ENCODE measurements around the gene TMEM208.
A peak's percentile ranks its signal among the peaks of the same experiment; 100 is the strongest.

Gene TMEM208

DNA sequence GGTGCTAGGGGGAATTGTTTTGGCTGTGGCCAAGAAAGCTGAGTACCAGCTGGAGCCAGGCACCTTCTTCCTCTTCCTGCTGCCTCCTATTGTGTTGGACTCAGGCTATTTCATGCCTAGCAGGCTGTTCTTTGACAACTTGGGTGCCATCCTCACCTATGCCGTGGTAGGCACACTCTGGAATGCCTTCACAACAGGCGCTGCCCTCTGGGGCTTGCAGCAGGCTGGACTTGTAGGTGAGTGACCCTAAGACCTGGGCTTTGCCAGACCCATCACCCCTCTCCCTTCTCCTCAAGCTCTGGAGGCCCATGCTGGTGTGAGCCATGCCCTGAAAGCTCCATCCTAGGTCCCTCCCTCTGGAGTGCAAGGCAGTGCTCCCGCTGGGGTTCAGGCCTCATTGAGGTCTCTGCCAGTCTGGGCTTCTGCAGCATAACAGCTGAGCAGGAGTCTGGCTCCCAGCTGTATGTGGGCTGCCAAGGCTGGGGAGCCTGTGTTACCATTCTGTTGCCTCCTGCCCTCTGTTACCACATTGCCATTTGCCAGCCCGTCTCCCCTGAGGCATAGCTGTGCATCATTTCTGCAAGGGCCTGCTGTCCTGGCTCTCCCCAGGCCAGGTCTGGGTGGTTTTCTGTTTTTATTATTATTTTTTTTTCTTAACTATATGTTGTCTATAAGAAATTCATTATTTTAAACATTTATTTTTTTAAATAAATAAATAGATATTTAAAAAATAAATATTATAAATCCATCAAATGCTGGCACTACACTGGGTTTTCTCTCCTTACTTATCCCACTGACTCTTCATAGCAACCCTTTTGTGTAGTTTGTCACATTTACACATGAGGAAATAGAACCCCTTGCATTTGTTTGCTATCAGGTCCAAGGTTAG is 25.9 kb downstream of the TMEM208 start:
- DNase-seq (ENCODE audit: low spot score) = no peak

DNA sequence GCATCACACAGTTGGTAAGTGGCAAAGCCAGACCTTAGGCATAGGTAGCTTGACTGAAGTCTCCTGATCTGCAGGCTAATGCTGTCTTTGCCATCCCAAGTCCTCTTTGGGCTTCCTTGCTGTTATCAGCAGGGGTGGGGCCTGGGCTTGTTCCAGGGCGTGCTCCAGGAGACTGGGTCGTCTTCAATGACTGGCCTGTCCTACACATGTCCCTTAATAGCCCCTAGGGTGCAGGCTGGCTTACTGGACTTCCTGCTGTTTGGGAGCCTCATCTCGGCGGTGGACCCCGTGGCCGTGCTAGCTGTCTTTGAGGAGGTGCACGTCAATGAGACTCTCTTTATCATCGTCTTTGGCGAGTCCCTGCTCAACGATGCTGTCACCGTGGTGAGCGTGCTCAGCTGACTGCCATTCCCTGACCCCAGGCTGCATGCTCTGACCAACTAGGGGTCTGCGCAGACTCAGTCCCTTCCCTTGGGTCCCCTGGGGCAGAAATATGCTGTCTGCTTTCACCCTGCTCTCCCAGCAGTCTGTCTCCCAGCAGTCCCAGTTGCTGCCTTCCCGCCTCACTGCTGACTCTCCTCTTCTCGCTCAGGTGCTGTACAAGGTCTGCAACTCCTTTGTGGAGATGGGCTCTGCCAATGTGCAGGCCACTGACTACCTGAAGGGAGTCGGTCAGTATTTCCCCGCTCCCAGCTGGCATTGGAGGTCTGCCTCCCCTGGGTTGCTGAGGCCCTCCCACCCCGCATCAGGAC is 28.0 kb downstream of the TMEM208 start:
- no peak for DNase-seq (ENCODE audit: low spot score)

DNA sequence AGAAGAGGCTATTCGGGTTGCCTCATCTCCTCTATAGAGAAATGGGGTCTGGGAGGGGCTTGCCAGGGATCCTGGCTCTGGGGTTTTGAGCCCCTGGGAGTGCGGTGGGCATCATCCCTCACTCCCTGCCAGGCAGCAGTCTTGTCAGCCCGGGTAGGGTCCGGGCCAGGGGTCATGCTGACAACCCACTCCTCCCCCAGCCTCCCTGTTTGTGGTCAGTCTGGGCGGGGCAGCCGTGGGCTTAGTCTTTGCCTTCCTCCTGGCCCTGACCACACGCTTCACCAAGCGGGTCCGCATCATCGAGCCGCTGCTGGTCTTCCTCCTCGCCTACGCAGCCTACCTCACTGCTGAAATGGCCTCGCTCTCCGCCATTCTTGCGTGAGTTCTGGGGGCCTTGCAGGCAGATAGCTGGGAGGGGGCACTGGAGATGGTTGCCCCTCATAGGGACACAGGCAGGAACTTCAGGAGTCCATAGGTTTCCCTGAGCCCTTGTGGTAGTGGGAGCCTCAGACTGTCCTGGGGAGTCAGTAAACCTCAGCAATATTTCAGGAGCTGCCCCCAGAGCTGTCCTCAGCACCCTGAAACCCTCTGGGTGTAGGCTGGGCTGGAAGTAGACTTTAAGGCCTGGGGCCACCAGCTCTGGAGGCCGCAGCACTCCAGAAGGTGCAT is 28.8 kb downstream of the TMEM208 start:
- no peak for DNase-seq (ENCODE audit: low spot score)

DNA sequence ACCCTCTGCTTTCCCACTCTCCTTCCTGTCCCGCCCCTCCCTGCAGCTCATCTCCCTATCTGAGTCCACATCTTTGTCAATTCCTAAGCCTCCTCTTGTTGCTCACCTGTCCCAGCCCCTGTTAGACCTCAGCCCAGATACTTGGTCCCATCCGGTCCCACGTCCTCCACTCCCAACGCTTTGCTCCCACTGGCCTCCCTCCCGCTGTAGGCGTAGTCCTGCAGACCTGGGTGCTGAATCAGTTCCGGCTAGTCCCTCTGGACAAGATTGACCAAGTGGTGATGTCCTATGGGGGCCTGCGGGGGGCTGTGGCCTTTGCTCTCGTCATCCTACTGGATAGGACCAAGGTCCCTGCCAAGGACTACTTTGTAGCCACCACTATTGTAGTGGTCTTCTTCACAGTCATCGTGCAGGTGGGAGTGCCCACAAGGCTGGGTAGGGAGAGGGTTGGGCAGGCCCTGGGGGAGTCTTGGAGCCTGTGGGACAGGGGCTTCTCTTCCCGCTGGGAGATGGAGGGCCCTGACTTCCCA is 29.8 kb downstream of the TMEM208 start:
- DNase-seq (ENCODE audit: low spot score) = no peak

DNA sequence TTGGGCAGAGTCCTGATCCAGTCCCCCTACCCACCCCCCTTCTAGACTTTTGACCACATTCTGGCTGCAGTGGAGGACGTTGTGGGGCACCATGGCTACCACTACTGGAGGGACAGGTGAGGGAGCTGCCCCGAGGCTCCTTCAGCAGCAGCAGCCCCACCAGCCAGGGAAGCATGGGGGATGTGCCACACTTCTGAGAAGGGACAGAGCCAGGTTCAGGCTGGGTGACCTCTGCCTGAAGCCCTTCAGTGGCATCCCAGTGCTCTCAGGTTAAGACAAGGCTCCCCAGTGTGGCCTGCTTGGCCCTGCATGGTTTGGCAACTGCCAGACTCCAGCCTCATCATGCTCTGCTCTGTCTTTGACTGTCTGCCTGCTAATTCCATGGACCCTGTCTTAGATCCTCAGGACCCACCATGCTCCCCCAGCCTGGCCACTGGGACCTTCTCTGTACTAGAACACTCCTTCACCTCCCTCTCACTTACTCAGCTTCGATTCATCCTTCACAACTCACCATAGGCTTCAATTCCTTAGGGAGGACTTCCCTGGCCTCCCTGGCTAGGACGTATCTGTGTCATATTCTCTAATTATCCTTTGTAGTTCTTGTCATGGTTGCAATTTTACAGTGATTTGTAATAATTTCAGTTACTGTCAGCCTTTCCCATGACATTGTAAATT is 30.7 kb downstream of the TMEM208 start:
- no peak for DNase-seq (ENCODE audit: low spot score)

DNA sequence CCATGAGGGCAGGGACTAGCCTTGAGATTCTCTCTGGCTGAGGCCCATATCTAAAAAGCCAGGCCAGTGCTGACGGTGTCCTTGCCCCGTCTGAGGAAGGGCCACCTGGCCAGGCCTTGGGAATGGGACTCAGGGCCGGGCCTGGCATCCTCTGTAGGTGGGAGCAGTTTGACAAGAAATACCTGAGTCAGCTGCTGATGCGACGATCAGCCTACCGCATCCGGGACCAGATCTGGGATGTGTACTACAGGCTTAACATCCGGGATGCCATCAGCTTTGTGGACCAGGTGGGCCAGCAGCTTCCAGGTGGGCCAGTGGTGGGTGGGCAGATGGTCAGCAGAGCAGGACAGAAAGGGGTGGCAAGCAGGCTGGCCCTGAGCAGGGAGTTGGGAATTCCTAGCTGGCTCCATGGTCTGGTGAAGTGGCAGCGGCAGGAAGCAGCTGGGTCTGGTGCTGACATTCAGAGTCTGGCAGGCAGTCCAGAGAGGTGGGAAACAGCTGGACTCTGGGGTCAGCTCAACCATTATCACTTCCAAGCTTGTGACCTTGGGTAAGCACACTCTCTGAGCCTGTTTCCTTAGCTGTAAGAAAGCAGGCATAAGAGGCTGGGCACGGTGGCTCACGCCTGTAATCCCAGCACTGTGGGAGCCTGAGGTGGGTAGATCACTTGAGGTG is 31.4 kb downstream of the TMEM208 start:
- DNase-seq (ENCODE audit: low spot score) = no peak

DNA sequence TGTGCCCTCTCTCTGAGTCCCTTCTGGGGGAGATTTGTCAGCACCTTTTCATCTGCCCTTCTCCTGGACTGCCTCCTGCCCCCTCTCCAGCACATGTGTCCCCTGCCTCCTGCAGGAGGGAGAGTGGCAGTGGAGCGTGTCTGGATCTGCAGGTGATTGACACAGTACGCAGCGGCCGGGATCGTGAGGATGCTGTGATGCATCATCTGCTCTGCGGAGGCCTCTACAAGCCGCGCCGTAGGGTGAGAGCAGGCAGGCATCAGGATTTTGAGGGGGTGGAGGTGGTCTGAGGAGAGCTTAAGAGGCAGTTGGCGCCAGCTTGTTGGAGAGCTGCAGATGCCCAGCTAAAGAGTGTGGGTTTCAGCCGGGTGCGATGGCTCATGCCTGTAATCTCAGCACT is 32.8 kb downstream of the TMEM208 start:
- no peak for DNase-seq (ENCODE audit: low spot score)

DNA sequence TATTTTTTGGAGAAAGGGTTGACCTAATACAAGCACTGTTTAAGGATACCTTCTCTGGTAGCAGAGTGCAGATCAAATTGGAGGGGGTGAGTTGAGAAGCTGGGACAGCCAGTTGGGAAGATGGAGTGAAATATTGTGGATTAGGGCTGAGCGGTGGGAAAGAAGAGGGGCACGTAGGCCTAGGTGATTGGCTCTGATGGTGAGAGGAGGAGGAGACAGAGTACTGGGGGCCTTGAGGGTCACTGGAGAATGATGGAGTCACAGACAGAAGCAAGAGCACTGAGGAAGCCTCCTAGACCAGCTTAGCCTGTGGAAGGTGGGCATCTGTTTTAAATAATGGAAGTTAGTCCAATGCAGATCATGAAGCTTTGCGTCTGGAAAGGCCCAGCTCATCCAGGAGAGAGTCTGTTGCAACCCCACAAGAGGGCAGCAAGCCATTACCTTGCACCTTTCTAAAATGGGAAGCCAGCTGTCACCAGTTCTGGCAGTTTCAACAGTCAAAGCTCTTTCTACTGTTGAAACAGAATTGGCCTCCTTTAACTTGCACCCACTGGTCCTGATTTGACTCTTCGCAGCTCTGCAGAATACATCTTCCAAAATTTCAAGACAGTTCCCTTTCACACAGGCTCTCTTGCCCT is 33.6 kb downstream of the TMEM208 start:
- no peak for DNase-seq (ENCODE audit: low spot score)

DNA sequence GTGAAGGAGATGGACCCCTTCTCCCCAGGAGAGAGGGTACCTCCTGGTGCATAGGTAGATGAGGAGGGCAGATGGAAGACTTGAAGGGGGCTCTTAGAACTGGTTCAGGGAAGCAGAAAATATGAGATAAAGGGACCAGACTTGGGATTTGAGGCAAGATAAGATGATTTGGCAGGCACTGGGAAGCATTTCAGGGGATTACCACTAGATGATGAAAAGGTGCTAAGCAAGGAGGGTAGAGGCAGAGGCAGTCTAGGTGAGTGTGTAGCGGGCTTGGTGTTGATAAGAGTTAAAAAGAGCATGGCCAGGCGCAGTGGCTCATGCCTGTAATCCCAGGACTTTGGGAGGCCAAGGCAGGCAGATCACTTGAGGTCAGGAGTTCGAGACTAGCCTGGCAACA is 36.3 kb downstream of the TMEM208 start:
- DNase-seq (ENCODE audit: low spot score) = no peak

DNA sequence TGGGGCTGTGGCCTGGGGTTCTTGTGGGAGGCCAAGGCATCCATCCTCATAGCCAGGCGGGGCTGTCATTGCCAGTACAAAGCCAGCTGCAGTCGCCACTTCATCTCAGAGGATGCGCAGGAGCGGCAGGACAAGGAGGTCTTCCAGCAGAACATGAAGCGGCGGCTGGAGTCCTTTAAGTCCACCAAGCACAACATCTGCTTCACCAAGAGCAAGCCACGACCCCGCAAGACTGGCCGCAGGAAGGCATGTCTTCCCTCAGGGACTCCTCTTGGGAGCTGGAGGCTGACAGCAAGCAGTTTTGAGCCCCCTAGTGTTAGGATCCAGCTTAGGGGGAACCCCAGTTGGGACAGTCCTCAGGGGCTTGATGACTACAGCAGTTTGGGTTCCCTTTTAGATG is 37.3 kb downstream of the TMEM208 start:
- no peak for DNase-seq (ENCODE audit: low spot score)

DNA sequence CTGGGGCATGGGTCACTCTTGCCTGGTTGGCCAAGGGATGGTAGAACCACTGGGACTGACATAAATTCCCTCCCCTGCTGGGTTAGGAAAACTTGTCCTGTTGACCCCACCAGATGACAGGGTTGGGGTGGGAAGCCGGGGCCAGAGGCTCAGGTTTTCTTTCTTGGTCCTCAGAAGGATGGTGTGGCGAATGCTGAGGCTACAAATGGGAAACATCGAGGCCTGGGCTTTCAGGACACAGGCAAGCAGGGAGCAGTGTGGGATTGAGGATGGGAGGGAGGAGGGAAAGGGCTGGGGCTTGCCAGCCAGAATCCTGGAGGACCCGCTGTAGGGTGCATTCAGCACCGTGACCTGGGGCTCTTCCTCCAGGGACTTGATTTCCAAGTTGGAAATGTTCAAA is 37.9 kb downstream of the TMEM208 start:
- DNase-seq (ENCODE audit: low spot score) = no peak

DNA sequence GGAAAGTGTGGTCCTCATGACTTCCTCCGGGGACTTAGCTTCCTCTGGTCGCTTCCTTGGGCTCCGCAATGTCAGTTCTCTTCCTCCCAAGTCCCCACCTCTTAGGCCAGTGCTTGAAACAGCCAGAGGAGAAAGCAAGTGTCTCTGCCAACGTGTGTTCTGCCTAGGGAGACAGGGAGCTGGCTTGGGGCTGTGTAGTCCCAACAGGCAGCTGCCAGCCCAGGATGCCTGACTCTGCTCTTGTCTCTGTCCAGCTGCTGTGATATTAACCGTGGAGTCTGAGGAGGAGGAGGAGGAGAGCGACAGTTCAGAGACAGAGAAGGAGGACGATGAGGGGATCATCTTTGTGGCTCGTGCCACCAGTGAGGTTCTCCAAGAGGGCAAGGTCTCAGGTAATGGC is 38.9 kb downstream of the TMEM208 start:
- DNase-seq (ENCODE audit: low spot score) = no peak

DNA sequence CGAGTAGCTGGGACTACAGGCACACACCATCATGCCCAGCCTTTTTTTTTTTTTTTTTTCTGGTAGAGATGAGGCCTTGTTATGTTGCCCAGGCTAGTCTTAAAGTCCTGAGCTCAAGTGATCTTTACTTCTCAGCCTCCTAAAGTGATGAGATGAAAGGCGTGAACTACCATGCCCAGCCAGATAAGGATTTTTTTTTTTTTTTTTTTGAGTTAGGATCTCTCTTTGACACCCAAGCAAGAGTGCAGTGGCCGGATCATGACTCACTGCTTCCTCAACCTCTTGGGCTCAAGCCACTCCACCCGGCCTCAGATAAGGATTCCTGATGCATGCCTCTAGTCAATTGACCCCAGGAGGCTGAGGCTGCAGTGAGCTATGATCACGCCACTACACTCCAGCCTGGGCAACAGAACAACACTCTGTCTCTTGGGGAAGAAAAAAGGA is 41.2 kb downstream of the TMEM208 start:
- peak; percentile 45 for DNase-seq (ENCODE audit: low spot score)

DNA sequence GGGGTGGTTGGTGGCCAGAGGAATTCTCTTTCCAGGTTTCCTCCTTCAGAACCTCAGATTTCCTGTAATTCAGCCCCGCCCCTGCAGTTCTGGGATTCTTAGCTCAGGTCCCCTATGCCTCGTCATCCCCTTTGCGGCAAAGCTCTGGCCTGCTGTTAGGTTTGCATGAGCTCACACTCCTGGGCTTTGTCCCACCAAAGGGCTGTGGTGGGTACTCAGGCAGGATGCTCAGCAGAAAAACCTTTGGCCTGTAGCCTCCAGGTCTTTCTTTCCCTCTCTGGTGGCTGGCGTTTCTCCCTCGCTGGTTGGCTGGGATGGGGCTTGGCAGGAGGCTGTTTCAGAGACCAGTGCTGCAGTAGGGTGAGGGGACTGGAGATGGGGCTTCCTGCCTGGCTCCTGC is 42.8 kb downstream of the TMEM208 start:
- no peak for DNase-seq (ENCODE audit: low spot score)

DNA sequence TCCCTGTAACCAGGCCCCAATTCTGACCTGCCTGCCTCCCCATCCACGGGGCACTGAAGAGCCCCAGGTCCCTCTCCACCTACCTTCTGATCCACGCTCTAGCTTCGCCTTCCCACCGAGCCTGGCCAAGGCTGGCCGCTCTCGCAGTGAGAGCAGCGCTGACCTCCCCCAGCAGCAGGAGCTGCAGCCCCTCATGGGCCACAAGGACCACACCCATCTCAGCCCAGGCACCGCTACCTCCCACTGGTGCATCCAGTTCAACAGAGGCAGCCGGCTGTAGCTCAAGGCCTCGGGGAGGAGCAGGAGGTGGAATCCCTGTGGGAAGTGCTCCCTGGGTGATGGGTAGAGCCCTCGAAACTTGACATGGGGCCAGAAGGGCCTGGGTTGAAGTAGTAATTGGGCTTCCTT is 44.0 kb downstream of the TMEM208 start:
- DNase-seq (ENCODE audit: low spot score) = no peak

DNA sequence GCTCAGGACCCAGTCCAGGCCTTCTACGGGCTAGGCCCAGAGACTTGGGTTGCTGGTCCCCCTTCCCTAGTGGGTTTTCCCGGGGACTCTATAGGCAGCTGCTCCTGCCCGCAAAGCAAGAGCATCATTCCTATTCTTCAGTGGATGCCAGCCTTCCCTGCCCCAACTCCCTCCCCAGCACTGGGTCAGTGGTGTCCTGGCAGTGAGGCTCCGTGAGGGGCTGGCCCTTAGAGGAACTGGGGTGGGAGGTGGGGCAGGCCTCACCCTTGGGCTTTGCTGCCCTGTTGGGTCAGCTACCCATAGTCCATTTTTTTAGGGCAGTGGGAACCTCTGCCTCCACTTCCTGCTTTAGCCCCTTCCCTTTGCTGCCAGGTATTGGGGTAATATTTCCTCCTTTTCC is 44.5 kb downstream of the TMEM208 start:
- DNase-seq (ENCODE audit: low spot score) = no peak

DNA sequence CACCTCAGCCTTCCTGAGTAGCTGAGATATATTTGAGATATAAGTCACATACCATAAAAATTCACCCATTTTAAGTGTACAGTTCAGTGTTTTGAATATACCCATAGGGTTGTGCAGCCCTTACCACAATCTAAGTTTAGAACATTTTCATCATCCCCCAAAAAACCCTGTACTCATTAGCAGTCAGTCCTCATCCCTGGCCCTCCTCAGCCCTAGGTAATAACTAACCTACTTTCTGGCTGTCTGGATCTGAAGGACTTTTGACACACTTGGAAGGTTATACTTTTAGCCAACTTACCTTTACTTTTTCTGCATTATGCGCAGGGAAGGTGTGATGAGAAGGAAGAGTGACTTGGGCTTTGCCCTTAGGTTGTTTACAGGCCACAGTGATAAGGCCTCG is 48.4 kb downstream of the TMEM208 start:
- DNase-seq (ENCODE audit: low spot score) = no peak

DNA sequence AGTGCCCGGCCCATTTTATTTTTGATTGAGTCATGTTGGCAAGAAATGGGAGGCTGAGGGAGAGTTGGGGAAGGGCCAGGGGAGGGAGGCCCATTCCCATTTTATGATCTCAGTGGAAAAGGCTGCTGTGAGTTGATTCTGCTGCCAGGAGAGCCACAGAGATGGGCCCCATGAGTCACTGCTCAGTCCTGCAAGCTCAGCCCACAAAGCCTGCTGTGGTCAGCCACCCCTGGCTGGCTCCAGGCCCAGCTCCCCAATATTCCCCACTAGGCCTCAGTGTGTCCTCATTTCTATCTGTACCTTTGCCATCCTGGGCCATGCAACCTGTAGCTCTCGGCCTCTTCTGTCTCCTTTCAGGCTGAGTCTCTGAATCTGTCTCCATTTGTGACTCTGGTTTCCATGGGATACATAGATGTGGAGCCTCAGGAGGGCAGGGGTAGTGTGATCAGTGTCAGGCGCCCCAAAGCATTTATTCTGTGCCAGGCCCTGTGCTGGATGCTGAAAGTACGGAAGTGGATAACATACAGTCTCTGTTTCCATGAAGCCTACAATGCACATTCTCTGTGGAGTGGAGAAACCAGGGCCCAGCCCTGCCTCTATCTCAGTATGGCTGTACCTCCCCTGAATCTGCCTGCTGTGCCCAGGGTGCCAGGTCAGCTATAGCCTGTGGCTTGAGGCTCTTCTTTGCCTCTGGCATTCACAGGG is 50.5 kb downstream of the TMEM208 start:
- DNase-seq (ENCODE audit: low spot score) = peak; percentile 71

DNA sequence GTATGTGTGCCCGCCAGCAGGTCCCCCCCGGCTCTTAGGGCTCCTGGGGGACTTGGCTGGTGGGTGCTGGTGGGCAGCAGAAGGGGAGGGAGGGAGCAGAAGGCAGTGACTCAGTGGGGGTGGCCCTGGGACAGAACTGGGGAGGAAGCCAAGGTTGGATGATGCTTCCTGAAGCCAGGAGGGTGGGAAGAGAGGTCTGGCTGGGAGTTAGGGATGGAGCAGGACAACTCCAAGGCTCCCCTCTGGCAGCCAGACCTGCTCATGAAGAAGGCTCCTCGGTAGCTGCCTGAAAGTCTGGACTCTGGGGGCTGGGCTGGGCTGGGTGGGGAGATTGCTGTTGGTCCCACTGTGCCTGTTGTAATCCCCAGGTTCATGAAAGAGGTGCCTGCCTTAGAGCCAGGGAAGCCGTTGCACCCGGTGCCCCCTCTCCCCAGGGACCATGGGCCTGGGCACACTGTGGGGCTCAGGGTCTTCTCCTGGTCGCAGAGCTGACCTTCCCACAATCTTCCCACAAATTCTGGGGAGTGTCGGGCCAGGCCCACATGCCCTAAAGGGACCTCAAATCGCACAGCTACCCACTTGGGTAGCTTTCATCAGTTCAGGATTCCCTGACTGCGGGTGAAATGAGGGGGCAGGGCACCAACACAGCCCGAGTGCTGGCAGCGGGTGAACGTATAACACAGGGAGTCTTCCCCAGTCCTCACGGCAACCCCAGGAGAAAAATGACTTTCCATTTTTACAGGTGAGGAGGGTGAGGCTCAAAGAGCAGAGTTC is 51.3 kb downstream of the TMEM208 start:
- peak; percentile 5 for DNase-seq (ENCODE audit: low spot score)
